NCI-H774 (cell line): ENCODE data around the gene OXLD1.
"Not testable (repeated sequence)": the region's sequence is repeated elsewhere in the genome, so short reads cannot be mapped to it uniquely, and the experiment has no call there.

Source experiments
- DNase-seq: peaks from one replicate; lab custom pipeline; 2025; lab: John Stamatoyannopoulos, UW

OXLD1 gene

DNA sequence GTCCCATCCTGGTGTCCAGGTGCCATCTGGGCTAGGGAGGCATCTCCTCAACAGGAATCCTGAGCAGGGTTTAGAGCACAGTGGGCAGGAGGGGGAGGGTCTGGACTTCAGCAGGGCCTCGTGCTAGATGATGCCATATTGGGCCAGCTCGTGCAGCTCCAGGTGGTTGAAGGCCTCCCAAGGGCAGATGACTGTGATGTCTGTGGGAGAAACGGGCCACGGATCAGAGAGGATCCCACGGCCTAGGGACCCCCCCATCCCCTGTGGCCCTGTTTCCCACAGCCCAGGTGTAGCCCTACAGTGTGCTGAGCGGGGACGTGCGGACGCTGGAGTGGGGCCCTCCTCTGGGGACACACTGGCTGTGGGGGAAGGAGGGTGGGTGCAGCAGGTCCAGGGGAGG is 15.5 kb downstream of the OXLD1 start:
- no peak for DNase-seq

DNA sequence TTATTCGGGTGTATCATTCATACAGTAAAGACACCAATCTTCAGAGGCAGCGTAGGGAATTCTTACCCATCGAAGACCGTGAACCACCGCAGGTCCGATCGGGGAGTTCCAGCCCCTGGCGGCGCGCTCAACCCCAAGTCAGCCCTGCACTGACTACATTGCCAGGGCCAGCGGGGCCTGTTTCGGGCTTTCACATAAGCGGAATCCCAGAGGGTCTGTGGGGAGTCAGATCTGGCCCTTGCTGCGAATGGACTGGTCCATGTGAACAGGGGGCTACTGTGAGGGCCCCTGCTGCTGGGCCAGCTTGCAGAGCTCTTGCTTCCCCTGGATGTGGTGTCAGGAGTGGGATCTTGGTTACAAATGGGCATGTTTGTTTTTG is 17.7 kb downstream of the OXLD1 start:
- no peak for DNase-seq

DNA sequence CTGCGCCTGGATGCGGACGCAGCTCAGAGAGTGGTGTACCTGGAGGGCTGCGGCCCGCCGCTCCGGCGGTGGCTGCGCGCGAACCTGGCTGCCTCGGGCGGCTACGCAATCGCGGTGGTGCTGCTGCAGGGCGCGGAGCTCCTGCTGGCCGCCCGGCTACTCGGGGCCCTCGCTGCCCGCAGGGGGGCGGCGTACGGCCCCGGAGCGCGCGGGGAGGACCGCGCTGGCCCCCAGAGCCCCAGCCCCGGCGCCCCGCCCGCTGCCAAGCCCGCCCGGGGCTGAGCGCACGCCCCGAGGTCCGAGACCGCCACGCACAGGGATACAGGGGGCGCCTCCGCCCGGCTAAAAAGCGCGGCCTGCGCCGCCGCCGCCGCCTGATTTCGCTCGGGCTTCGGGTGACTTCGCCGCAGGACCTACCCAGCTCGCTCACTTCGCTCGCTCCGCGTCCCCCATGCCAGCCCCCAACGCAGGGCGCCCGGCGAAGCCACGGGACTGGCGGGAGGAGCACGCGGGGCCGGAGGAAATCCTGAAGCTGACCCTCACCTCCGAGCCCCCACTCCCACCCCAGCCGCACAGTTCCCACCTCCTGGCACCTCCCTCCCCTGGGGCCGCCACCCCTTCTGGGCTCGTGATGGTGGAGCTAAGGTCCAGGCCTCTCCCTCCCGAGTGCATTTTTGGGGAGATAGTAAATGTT is 18.2 kb downstream of the OXLD1 start:
- DNase-seq, result no peak

GRCh38 chr17:81647640-81648012 is 18.8 kb downstream of the OXLD1 start:
- DNase-seq, result no peak

- DNase-seq, result no peak
Observed at GRCh38 chr17:81646869-81647600, 19.4 kb downstream of the OXLD1 start.

DNA sequence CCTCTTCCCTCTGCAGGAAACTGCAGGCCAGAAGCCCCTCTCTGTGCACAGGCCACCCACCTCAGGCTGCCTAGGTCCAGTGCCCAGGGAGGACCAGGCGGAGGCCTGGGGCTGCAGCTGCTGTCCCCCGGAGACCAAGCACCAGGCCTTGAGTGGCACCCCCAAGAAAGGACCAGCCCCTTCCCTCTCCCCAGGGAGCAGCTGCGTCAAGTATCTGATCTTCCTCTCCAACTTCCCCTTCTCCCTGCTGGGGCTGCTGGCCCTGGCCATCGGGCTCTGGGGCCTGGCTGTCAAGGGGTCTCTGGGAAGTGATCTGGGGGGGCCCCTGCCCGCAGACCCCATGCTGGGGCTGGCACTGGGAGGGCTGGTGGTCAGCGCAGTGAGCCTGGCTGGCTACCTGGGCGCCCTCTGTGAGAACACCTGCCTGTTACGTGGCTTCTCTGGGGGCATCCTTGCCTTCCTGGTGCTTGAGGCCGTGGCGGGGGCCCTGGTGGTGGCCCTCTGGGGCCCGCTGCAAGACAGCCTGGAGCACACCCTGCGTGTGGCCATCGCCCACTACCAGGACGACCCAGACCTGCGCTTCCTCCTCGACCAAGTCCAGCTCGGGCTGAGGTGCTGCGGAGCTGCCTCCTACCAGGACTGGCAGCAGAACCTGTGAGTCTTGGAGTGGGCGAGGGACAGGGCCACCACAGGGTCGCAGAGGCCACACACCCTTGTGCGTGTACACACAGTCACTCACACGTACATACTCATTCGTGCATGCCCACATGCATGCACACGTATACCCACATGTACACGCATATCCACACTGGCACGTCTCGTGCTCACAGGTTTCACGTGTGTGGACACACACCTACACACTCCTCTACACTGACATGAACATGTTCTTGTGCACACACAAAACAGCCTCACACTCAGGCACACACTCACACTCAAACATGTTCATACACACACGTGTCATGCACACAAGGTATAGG is 21.1 kb downstream of the OXLD1 start:
- no peak for DNase-seq

DNA sequence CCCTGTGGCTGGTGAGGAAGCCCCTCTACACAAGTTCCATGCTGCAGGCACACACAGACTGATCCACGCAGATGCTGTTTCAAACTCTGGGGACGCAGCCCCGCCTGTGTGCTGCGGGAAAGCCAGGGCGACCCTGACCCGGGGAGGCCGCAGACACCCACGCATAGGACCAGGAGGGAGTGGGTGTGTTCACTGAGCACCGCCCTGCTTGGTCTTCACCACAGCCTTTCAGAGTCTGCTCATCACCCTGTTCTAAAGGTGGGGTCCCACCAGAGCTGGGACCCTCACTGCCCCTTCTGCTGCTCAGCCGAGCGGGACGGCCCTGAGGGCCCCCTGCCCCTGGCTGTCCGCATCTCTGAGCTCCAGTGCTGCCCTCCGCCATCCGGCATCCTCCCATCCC is 21.9 kb downstream of the OXLD1 start:
- no peak for DNase-seq

GRCh38 chr17:81641825-81642489 is 24.4 kb downstream of the OXLD1 start:
- no peak for DNase-seq

- no peak for DNase-seq
Observed at GRCh38 chr17:81640011-81640410, 26.4 kb downstream of the OXLD1 start.

GRCh38 chr17:81638683-81639082 is 27.7 kb downstream of the OXLD1 start:
- DNase-seq, result no peak

GRCh38 chr17:81636505-81637288 is 29.7 kb downstream of the OXLD1 start, which contains the start of the genes NPLOC4 and TSPAN10:
NPLOC4 (minus strand) TSS chr17:81637112; CDS start chr17:81636930, 182 bp downstream.
TSPAN10 (plus strand) TSS chr17:81637196; CDS start chr17:81642413, 5,217 bp downstream.
- peak; percentile 91 for DNase-seq

- no peak for DNase-seq
Observed at GRCh38 chr17:81635973-81636504, 30.4 kb downstream of the OXLD1 start.

DNA sequence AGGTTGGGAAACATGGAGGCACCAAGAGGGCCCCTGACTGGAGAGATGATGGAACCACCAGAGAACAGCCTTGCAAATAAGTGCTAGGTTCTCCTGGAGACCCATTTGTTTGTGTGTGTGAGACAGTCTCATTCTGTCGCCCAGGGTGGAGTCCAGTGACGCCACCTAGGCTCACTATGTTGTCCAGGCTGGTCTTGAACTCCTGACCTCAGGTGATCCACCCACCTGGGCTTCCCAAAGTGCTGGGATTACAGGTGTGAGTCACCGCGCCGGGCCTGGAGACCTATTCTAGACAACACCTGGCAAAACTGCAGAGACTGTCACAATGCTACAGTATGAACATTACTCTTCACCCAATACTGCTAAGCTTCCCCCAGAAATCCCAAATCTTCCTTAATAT is 31.0 kb downstream of the OXLD1 start:
- no peak for DNase-seq

DNA sequence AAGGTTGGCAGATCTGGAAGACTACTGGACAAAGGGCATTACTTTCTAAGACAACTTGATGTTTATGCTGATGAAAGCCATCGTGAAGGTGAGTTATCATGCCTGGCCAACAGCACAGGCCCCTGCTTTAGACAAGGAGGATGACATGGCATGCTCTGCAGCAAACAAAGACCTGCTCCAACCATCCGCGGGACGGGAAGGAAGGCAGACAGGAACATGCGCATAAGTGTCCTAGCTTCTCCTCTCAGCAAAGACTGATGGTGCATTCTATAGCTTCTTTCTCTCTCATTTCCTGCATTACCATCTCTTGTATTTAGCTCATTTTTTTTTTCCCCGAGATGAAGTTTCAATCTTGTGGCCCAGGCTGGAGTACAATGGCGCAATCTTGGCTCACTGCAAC is 34.9 kb downstream of the OXLD1 start:
- DNase-seq, result no peak

GRCh38 chr17:81630274-81630673 is 36.1 kb downstream of the OXLD1 start:
- DNase-seq, result no peak

DNA sequence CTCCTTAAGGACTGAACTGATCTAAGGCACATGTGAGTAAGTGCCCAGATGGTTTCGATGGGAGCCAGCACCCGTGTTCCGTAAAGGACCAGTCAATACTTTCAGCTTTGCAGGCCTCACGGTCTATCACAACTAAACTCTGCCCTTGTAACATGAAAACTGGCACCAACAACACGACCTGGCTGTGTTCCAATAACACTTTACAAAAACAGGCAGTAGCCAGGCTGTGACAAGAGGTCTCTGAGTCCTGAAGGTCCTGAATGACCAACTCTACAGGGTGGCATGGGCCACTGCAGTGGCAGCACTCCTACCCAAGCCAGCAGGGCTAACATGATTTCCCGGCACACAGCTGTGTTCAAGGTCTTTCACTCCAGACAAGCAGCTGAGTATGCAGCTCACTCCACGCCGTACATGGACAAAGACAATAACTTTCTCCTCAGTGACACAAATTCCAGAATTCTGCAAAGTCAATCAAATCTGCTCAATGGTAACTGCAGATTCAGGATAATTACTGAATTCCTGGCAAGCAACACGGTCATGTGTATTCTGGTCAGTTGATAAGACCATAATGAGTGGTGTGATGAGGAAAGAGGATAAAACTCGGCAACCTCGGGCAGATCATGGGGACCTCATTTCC is 44.8 kb downstream of the OXLD1 start:
- DNase-seq, result no peak

- not testable (repeated sequence) for DNase-seq
Observed at GRCh38 chr17:81618307-81618706, 48.1 kb downstream of the OXLD1 start.

- no peak for DNase-seq
Observed at GRCh38 chr17:81616877-81617276, 49.5 kb downstream of the OXLD1 start.

DNA sequence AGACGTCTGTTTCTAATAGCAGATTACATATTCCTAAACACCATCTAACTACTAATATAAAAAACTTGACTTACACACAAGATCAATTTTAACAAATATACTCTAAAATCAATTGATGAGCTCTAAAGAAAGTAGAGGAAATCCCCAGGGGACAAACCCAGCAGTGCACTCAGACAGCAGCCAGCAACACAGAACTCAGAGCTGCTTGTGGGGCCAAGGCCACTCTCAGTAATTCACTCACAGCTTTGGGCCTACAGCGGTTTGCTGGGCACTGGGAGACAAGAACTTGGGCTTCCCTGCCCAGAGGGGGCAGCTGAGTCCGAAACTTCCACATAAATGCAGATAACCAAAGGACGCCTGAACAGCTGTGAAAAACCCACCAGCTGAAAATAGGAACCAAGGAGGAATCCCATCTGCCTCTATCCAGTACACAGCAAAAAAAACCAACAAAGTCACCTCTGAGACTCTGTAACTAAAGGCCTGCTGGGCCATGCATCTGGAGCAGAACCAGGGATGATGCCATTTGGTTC is 50.9 kb downstream of the OXLD1 start:
- DNase-seq, result no peak
